Activated CD4-positive, alpha-beta T cell treated with anti-CD3 and anti-CD28 coated beads, Interleukin-2, amount 50 U/mL, for 16 hours (primary cell): Measurements from ENCODE around the gene HSFY2.
"Not testable (repeated sequence)": the region's sequence is repeated elsewhere in the genome, so short reads cannot be mapped to it uniquely, and the experiment has no call there.

Experiments used
- DNase-seq: peaks from one replicate; pipeline ENCODE4 v3.0.0-alpha.2; 2020

Gene HSFY2

GRCh38 chrY:18773635-18774034 is at the start of gene HSFY2:
HSFY2 (minus strand) TSS chrY:18773735; CDS start chrY:18773618, 117 bp downstream.
- DNase-seq, result not testable (repeated sequence)

- not testable (repeated sequence) for DNase-seq
Measured at GRCh38 chrY:18815751-18816150, 42.2 kb upstream of the HSFY2 start.

GRCh38 chrY:18788757-18789406 is 15.3 kb upstream of the HSFY2 start:
- DNase-seq, result not testable (repeated sequence)

- not testable (repeated sequence) for DNase-seq
Measured at GRCh38 chrY:18754077-18754476, 19.5 kb downstream of the HSFY2 start.

GRCh38 chrY:18753133-18753815 is 20.3 kb downstream of the HSFY2 start:
- not testable (repeated sequence) for DNase-seq

GRCh38 chrY:18723714-18724113 is 49.8 kb downstream of the HSFY2 start:
- not testable (repeated sequence) for DNase-seq
